Ovary (tissue), 9 donors: ENCODE measurements around the gene FGF2. TPM values are rescaled to one million over a fixed set of nuclear protein-coding genes. Genes with fewer than 3 reads are reported as not detected.
"Not testable (repeated sequence)": the region's sequence is repeated elsewhere in the genome, so short reads cannot be mapped to it uniquely, and the experiment has no call there.

Experiments used
- DNase-seq, 5 donors: peaks; one replicate each; pipeline ENCODE4 v3.0.0-alpha.2; 2019 to 2020
- H3K27ac ChIP-seq, 2 donors: fragments of 200-600 bp; one replicate each; pipeline versions ENCODE4 v1.5.1 to v1.8.0; 2019 to 2022
- H3K27me3 ChIP-seq: fragments of 200-600 bp; one replicate; pipeline ENCODE4 v1.8.0; 2022
- H3K36me3 ChIP-seq: fragments of 200-600 bp; sonication (generic); one replicate; pipeline ENCODE4 v1.5.1; 2019
- H3K4me1 ChIP-seq: one replicate; pipeline ENCODE4 v1.8.1; 2013; ENCODE audit warnings: mild to moderate bottlenecking, moderate library complexity; ENCODE audit not compliant: insufficient read depth
- H3K4me3 ChIP-seq: fragments of 200-600 bp; sonication (generic); one replicate; pipeline ENCODE4 v1.5.1; 2017
- H3K9me3 ChIP-seq, 2 donors: fragments of 200-600 bp in 1 of 2; sonication (generic) in 1 of 2; one replicate each; pipeline versions ENCODE4 v1.5.1 to v1.8.1; 2013 to 2019; ENCODE audit warnings: mild to moderate bottlenecking in 1 of 2, moderate library complexity in 1 of 2
- EP300 ChIP-seq: sonication (generic); formaldehyde crosslinking; IDR thresholded peaks from one replicate; pipeline ENCODE4 v1.6.1; 2017; ENCODE audit warnings: antibody characterized with exemption
- POLR2A ChIP-seq: fragments of 450-650 bp; IDR thresholded peaks from one replicate; pipeline ENCODE4 v1.6.1; 2017; ENCODE audit warnings: antibody characterized with exemption, mild to moderate bottlenecking, moderate library complexity
- WGBS, 3 donors: extraction: QIAGEN DNeasy Blood & Tissue Kit in 1 of 3; methylation state at CpG; one replicate each; pipeline versions ENCODE4 v1.1.5 to v1.1.7; 2013 to 2017; 5-methylcytosine and 5-hydroxymethylcytosine counted together
- intact Hi-C, 4 donors: fragments of 100-400 bp; cut with DNase I; formaldehyde crosslinking; loops; one replicate each; pipeline versions ENCODE4 v1.11.0 to v1.15.1; 2022 to 2023
- polyA plus RNA-seq, 2 donors: library from polyadenylated mRNA; stranded (reverse); fragments of 200-250 nt in 1 of 2; fragments of 350-450 nt in 1 of 2; fragmentation: Illumina TruSeq in 1 of 2; extraction: RNeasy Lipid Tissue Mini Kit (QIAGEN cat#74804) in 1 of 2; gene quantifications; one replicate each; pipeline ENCODE4 v1.2.3, GENCODE V29; 2013 to 2014
- total RNA-seq, 7 donors: library from RNA; depleted of rRNA in 2 of 7; stranded (reverse); fragments of >200 nt in 2 of 7; fragmentation: NEBNext Ultra II Directional in 3 of 7; extraction: Animal tissue kit (Norgen Biotek cat#: 25700) in 3 of 7; gene quantifications; one replicate each; pipeline versions ENCODE4 v1.1.0 to v1.2.4, GENCODE V29; 2016 to 2023
- TF ChIP-seq, protein P1 (sequence below), 3 donors: fragments of 450-650 bp in 2 of 3; fragments of 200-600 bp in 1 of 3; IDR thresholded peaks; one replicate each; pipeline versions ENCODE4 v1.5.1 to v1.8.0; 2016 to 2022; ENCODE audit warnings: antibody characterized with exemption in 3 of 3, mild to moderate bottlenecking in 1 of 3
- donor health status: DM: no; HTN: no; CAD: no; lungs with moderate emphysema.
- donor health status: DM: no; HTN: no; CAD: no.
- donor health status: Bipolar disorder and iron deficiency.
- donor health status: DM: yes; HTN: yes; CAD: no.
- donor health status: DM: no; HTN: no; CAD: no.
- donor health status: DM: yes; HTN: yes; CAD: no.

The FGF2 gene
- total and polyA plus RNA-seq, 9 donors, result 7.4 to 36.0 (median 22.4) TPM

- Histone ChIP-seq H3K4me1 (no peaks in the 10 kb centered on the region), H3K27ac (no peak overlapping the region)
- 78 to 86% (median 86%) methylated on average over 1 of the region's 1 CpG for WGBS, 3 donors
Observed at GRCh38 chr4:122863639-122864038, 37.0 kb downstream of the FGF2 start.

DNA sequence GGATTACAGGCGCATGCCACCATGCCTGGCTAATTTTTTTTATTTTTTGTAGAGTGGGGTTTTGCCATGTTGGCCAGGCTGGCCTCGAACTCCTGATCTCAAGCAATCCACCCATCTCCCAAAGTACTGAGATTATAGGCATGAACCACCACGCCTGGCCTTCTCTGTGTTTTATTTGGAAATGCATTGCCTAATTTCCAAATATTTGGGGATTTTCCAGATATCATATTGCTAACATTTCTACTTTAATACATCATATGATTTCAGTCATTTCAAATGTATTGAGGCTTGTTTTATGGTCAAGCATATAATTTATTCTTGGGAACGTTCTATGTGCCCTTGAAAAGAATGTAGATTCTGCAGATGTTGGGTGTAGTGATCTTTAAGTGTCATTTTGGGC, 38.8 kb downstream of the FGF2 start:
- Histone ChIP-seq H3K4me3 (no peak overlapping the region), H3K27me3 (no peaks in the 10 kb centered on the region), H3K27ac (no peak overlapping the region), H3K36me3 (no peaks in the 10 kb centered on the region), H3K9me3 (no peaks in the 10 kb centered on the region), H3K4me1 (no peaks in the 10 kb centered on the region)
- intact Hi-C loops, result no loop called here
- no peak for DNase-seq
- TF ChIP-seq, protein P1, sequence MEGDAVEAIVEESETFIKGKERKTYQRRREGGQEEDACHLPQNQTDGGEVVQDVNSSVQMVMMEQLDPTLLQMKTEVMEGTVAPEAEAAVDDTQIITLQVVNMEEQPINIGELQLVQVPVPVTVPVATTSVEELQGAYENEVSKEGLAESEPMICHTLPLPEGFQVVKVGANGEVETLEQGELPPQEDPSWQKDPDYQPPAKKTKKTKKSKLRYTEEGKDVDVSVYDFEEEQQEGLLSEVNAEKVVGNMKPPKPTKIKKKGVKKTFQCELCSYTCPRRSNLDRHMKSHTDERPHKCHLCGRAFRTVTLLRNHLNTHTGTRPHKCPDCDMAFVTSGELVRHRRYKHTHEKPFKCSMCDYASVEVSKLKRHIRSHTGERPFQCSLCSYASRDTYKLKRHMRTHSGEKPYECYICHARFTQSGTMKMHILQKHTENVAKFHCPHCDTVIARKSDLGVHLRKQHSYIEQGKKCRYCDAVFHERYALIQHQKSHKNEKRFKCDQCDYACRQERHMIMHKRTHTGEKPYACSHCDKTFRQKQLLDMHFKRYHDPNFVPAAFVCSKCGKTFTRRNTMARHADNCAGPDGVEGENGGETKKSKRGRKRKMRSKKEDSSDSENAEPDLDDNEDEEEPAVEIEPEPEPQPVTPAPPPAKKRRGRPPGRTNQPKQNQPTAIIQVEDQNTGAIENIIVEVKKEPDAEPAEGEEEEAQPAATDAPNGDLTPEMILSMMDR (IDR thresholded peaks at IDR 0.05), result no peak
- no peak for TF ChIP-seq EP300
- no peak for TF ChIP-seq POLR2A
- 74 to 80% (median 77%) methylated on average over 4 of the region's 4 CpGs for WGBS, 3 donors

More at GRCh38 chr4:122863639-122864038, 37.0 kb downstream of the FGF2 start:
- Histone ChIP-seq H3K27me3 (no peaks in the 10 kb centered on the region), H3K36me3 (no peaks in the 10 kb centered on the region), H3K9me3 (no peaks in the 10 kb centered on the region), H3K4me3 (no peak overlapping the region)
- intact Hi-C loops, result no loop called here
- TF ChIP-seq, protein P1 (IDR thresholded peaks at IDR 0.05), result no peak
- TF ChIP-seq POLR2A (no peak), EP300 (no peak)
- DNase-seq, result no peak

DNA sequence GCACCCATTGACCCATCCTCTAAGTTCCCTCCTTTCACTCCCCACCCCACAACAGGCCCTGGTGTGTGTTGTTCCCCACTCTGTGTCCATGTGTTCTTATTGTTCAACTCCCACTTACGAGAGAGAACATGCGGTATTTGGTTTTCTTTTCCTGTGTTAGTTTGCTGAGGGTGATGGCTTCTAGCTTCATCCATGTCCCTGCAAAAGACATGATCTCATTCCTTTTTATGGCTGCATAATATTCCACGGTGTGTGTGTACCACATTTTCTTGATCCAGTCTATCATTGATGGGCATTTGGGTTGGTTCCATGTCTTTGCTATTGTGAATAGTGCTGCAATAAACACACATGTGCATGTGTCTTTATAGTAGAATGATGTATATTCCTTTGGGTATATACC, 41.6 kb downstream of the FGF2 start:
- intact Hi-C loops, result not testable (repeated sequence)

DNA sequence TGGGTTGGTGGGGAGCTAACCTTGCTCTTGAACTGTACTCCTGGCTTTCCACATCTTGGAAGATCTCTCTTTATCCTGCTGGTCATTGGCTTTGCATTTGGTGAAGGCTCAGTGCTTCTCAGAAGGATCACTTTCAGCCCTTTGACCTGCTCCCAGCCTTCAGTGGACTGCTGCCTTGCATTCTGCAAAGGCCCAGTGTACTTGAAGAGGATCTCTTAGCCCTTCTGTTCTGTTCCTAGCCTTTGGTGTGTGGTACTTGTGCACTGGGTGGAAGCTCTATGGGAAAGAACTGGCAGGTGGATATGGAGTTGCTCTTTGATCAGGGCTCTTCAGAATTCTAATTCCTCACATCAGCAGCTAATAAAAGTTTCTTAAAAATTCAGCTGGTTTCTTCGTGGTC, 46.5 kb downstream of the FGF2 start:
- Histone ChIP-seq H3K4me1 (peaks cover 2% of the 10 kb centered on the region), H3K4me3 (no peak overlapping the region), H3K27me3 (no peaks in the 10 kb centered on the region), H3K9me3 (no peaks in the 10 kb centered on the region), H3K36me3 (no peaks in the 10 kb centered on the region), H3K27ac (no peak overlapping the region)
- intact Hi-C loops, result no loop called here
- DNase-seq, result no peak
- no peak for TF ChIP-seq POLR2A
- TF ChIP-seq, protein P1 (IDR thresholded peaks at IDR 0.05), result no peak
- no peak for TF ChIP-seq EP300
- 76 to 94% (median 84%) methylated on average over 1 of the region's 1 CpG for WGBS, 3 donors

More for the DNA sequence above, 41.6 kb downstream of the FGF2 start:
- H3K4me3 ChIP-seq, H3K4me1 ChIP-seq, DNase-seq, H3K36me3 ChIP-seq, H3K9me3 ChIP-seq, H3K27me3 ChIP-seq, H3K27ac ChIP-seq: not testable (repeated sequence)
- 95 to 98% (median 97%) methylated on average over 3 of the region's 3 CpGs for WGBS, 3 donors

DNA sequence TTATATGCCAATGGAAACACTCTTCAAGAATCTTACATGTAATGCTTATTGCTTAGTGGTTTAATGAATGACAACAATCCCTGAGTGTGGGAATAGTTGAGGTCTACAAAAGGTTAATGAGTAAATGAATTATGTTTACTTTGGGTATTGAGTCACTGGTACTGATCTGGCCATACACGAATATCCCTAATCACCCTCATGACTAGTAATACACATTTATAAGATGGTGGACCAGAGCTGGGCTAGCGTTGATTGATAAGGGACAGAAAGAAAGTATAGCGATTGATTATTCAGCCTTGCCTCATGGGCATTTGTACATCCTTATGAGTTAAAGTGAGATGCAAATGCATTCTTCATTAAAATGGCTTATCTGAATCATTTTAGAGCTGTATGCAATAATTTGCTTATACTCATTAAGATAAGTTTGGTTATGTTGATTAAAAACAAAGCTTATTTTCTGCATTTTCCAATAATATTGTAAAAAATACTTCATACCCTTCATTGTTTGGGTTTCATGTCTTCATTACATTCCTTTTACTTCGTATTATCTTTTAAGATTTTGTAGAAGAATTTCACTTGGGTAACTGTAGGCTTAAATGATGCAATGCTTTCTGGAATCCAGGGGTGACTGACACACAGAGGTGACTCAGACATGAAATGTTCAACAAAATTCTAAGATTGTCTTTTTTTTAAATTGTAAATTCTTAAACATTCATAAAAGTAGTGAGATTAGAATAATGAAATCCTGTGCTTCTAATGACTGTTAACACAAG, 47.4 kb downstream of the FGF2 start:
- no peaks in the 10 kb centered on the region for H3K9me3 ChIP-seq
- no peak for DNase-seq
- H3K4me3 ChIP-seq, result no peak overlapping the region
- peaks cover 2% of the 10 kb centered on the region for H3K4me1 ChIP-seq
- TF ChIP-seq, protein P1 (IDR thresholded peaks at IDR 0.05), result no peak
- TF ChIP-seq POLR2A (no peak), EP300 (no peak)
- H3K36me3 ChIP-seq, result no peaks in the 10 kb centered on the region
- intact Hi-C loops, result no loop called here
- H3K27ac ChIP-seq, result no peak overlapping the region
- no peaks in the 10 kb centered on the region for H3K27me3 ChIP-seq
- WGBS, 3 donors, result 45 to 50% (median 50%) methylated on average over 4 of the region's 4 CpGs
